Epithelial cell of proximal tubule (primary cell): Measurements from ENCODE around the gene PTPN18. TPM values are rescaled to one million over a fixed set of nuclear protein-coding genes. Genes with fewer than 3 reads are reported as not detected.

Experiments
- DNase-seq: peaks from one replicate; pipeline ENCODE4 v3.0.0-alpha.2; 2011; ENCODE audit warnings: low read depth
- H3K4me3 ChIP-seq: 2 replicates; pipeline ENCODE4 v1.5.1; 2011; ENCODE audit warnings: low read depth, mild to moderate bottlenecking, low read length
- total RNA-seq: library from RNA; depleted of rRNA; stranded (reverse); fragments of >200 nt; gene quantifications from 2 replicates; pipeline ENCODE4 v1.2.3, GENCODE V29; 2015
- TF ChIP-seq, protein P1 (sequence below): conservative IDR thresholded peaks from 2 replicates; pipeline ENCODE4 v1.5.1; 2012; ENCODE audit warnings: low read depth, mild to moderate bottlenecking, low read length

Gene PTPN18
- total RNA-seq, 1 donor from 2014 or later: 23.8 TPM

DNA sequence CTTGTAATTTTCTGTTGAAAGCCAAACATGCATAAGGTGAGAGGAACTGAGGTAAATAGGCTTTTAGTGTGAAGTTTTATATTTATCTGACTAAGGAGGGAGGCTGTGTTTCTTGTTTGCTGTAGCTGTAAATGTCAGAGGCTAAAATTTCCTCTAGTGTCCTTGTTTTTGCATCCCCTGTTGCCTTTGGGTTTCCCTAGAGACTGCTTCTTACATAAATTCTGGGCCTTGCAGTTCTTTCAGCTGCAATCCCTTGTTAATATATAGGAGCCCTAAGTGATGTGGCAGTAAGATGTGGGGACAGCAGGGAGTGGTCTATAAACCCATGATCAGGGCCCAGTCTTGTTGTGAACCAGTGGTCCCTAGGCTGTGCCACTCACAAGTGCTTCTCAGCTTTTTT, 20.6 kb upstream of the PTPN18 start:
- no peak for DNase-seq
- H3K4me3 ChIP-seq: no peak overlapping the region
- TF ChIP-seq, protein P1, sequence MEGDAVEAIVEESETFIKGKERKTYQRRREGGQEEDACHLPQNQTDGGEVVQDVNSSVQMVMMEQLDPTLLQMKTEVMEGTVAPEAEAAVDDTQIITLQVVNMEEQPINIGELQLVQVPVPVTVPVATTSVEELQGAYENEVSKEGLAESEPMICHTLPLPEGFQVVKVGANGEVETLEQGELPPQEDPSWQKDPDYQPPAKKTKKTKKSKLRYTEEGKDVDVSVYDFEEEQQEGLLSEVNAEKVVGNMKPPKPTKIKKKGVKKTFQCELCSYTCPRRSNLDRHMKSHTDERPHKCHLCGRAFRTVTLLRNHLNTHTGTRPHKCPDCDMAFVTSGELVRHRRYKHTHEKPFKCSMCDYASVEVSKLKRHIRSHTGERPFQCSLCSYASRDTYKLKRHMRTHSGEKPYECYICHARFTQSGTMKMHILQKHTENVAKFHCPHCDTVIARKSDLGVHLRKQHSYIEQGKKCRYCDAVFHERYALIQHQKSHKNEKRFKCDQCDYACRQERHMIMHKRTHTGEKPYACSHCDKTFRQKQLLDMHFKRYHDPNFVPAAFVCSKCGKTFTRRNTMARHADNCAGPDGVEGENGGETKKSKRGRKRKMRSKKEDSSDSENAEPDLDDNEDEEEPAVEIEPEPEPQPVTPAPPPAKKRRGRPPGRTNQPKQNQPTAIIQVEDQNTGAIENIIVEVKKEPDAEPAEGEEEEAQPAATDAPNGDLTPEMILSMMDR: no peak

- no peak for DNase-seq
- TF ChIP-seq, protein P1: no peak
- H3K4me3 ChIP-seq: peak overlapping the region; percentile 20
Observed at GRCh38 chr2:130336150-130336876, 19.5 kb upstream of the PTPN18 start.

DNA sequence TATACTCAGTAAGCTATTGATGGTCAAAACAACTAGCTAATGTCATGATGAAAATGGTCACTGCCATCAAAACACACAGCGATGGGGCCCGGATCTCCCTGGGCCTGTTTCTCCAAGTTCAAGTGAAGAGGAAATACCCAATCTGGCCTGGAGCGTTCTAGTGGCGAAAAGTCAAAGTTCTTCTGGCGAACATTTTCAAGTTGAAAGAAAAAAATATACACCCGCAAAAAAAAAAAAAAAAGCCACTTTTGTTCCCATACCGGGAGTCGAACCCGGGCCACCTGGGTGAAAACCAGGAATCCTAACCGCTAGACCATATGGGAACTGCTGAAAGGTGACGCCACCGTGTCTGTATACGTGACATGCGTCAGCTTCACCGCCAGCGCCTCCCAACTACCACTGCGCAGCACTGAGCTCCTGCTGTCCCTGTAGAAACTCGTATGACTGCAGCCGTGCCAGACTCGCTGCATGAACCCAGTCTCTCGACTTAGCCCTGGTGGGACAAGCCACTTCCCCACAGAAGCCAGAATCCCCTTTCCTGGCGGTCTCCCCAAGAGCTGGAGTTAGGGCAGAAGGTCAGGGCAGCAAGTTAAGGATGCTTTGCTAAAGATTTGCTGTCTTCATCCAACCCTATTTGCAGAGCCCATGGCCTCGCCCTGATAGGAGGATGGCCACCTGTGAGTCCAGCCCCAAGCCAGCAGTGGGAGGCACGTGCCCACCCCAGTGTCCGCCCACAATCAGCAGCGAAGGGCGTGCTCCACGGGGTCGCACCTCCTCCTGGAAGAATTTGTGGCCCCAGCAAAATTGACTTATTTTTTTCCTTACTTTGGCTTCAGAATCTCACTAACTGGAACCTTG, 18.8 kb upstream of the PTPN18 start:
- H3K4me3 ChIP-seq: peak overlapping the region; percentile 52
- no peak for DNase-seq
- TF ChIP-seq, protein P1: no peak

GRCh38 chr2:130337735-130338325, 18.0 kb upstream of the PTPN18 start:
- TF ChIP-seq, protein P1: no peak
- no peak for DNase-seq
- H3K4me3 ChIP-seq: peak overlapping the region; percentile 52

- TF ChIP-seq, protein P1: no peak
- DNase-seq: no peak
- no peak overlapping the region for H3K4me3 ChIP-seq
Observed at GRCh38 chr2:130338793-130339345, 17.0 kb upstream of the PTPN18 start.

DNA sequence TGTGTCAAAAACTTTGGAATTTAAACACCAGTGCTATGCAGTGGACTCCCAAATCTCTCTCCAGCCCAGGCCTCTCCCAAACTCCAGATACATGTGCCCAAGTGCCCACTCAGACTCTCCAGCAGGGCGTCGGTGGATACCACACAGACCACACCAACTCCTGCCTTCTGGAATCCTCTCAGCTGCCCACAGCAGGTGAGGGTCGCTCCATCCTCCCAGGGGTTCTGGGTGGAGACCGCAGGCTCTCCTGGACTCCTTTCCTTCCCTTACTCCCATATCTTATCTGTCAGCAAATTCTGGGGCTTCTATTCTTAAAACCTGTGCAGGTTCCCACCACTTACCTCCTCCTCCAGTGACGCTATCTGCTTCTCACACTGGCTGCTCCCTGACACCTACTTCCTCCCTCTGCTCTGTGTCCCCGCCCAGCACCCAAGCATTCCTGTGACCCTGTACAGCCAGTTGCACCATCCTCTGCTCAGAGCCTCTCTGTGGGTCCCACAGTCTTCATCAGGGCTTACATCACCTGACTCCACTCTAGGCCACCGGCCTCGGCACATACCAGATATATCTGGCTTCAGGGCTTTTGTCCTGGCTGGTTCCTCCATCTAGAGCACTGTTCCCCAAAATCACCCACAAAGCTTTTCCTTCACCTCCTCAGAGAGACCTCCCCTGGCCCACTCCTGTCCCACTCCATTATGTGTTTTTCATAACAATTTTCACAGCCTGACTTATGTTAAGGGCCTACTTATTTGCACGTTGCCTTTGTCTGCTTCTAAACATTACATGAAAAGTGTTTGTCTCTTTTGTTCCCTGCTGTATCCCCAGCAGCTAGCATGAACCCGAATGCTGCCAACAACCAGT, 15.7 kb upstream of the PTPN18 start:
- TF ChIP-seq, protein P1: no peak
- no peak for DNase-seq
- H3K4me3 ChIP-seq: no peak overlapping the region
